ENCODE measurements around the gene CITED2. TPM values are rescaled to one million over a fixed set of nuclear protein-coding genes. Genes with fewer than 3 reads are reported as not detected.
"Not testable (repeated sequence)": the region's sequence is repeated elsewhere in the genome, so short reads cannot be mapped to it uniquely, and the experiment has no call there.

The CITED2 gene
- total and polyA plus RNA-seq, 9 donors: 164 to 350 (median 253) TPM

GRCh38 chr6:139364302-139364981 lies 10.0 kb downstream of the CITED2 start:
- Histone ChIP-seq H3K27me3 (no peaks in the 10 kb centered on the region), H3K36me3 (no peaks in the 10 kb centered on the region), H3K4me1 (ENCODE audit: insufficient read depth) (peaks cover 2% of the 10 kb centered on the region), H3K27ac (no peak overlapping the region), H3K9me3 (no peaks in the 10 kb centered on the region), H3K4me3 (no peak overlapping the region)
- WGBS, 3 donors: 42 to 44% (median 43%) methylated on average over 4 of the region's 4 CpGs
- intact Hi-C loops (cut with DNase I): loop anchor here (5.0 to 10.0 kb wide), 6 partner anchors 70 to 550 kb away; partner anchors contain the start of genes HECA (in 2 of the 4) and TXLNB (in 1 of the 4)
- TF ChIP-seq, protein P1, sequence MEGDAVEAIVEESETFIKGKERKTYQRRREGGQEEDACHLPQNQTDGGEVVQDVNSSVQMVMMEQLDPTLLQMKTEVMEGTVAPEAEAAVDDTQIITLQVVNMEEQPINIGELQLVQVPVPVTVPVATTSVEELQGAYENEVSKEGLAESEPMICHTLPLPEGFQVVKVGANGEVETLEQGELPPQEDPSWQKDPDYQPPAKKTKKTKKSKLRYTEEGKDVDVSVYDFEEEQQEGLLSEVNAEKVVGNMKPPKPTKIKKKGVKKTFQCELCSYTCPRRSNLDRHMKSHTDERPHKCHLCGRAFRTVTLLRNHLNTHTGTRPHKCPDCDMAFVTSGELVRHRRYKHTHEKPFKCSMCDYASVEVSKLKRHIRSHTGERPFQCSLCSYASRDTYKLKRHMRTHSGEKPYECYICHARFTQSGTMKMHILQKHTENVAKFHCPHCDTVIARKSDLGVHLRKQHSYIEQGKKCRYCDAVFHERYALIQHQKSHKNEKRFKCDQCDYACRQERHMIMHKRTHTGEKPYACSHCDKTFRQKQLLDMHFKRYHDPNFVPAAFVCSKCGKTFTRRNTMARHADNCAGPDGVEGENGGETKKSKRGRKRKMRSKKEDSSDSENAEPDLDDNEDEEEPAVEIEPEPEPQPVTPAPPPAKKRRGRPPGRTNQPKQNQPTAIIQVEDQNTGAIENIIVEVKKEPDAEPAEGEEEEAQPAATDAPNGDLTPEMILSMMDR (IDR thresholded peaks at IDR 0.05): peak; percentile 50 to 90 (median 85)
- TF ChIP-seq EP300 (IDR thresholded peaks at IDR 0.05): no peak
- no peak for TF ChIP-seq POLR2A (IDR thresholded peaks at IDR 0.05)
- no peak for DNase-seq

GRCh38 chr6:139363797-139364196 lies 10.7 kb downstream of the CITED2 start:
- H3K27me3 ChIP-seq; H3K4me1 ChIP-seq (ENCODE audit: insufficient read depth); H3K9me3 ChIP-seq; H3K27ac ChIP-seq; DNase-seq; H3K36me3 ChIP-seq; H3K4me3 ChIP-seq: not testable (repeated sequence)
- WGBS, 3 donors: 90 to 100% (median 95%) methylated on average over 5 of the region's 5 CpGs
- intact Hi-C loops (cut with DNase I): loop anchor here (5.0 to 10.0 kb wide), 6 partner anchors 69 to 549 kb away; partner anchors contain the start of genes HECA (in 2 of the 4) and TXLNB (in 1 of the 4)

- not testable (repeated sequence) for H3K9me3 ChIP-seq; H3K4me1 ChIP-seq (ENCODE audit: insufficient read depth); H3K27ac ChIP-seq; H3K27me3 ChIP-seq; H3K4me3 ChIP-seq; H3K36me3 ChIP-seq; DNase-seq
- WGBS, 3 donors: 64 to 83% (median 71%) methylated on average over 1 of the region's 1 CpG
- intact Hi-C loops (cut with DNase I): loop anchor here (5.0 to 10.0 kb wide), 6 partner anchors 68 to 548 kb away; partner anchors contain the start of genes HECA (in 2 of the 4) and TXLNB (in 1 of the 4)
Measured at GRCh38 chr6:139363123-139363522, 11.3 kb downstream of the CITED2 start.

GRCh38 chr6:139361211-139361610 lies 13.2 kb downstream of the CITED2 start:
- intact Hi-C loops (cut with DNase I): loop anchor here (5.0 to 10.0 kb wide), 6 partner anchors 66 to 546 kb away; partner anchors contain the start of genes HECA (in 2 of the 4) and TXLNB (in 1 of the 4)
- WGBS, 3 donors: 72 to 80% (median 74%) methylated on average over 2 of the region's 2 CpGs
- Histone ChIP-seq H3K27me3 (no peaks in the 10 kb centered on the region), H3K4me1 (ENCODE audit: insufficient read depth) (no peaks in the 10 kb centered on the region), H3K9me3 (no peaks in the 10 kb centered on the region), H3K4me3 (no peak overlapping the region), H3K27ac (no peak overlapping the region), H3K36me3 (no peaks in the 10 kb centered on the region)
- TF ChIP-seq EP300 (IDR thresholded peaks at IDR 0.05): no peak
- DNase-seq: no peak

DNA sequence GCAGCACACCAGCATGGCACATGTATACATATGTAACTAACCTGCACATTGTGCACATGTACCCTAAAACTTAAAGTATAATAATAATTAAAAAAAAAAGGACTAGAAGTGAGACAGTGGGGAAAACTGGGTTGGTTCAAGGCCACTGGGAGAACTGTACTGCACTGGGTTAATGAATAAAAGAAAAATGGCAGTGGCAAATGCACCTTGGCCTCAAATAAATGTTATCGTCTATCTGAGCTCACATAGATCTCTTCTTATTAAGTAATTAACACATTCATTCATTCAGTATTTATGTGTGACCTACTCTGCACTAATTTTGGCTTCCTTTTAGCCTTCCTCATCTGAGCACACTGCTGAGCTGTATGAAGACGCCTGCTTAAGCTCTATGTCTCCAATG lies 17.5 kb downstream of the CITED2 start:
- H3K27ac ChIP-seq: no peak overlapping the region
- no peaks in the 10 kb centered on the region for H3K9me3 ChIP-seq
- TF ChIP-seq EP300 (IDR thresholded peaks at IDR 0.05) (no peak), POLR2A (IDR thresholded peaks at IDR 0.05) (no peak)
- TF ChIP-seq, protein P1 (IDR thresholded peaks at IDR 0.05): no peak
- H3K4me3 ChIP-seq: no peak overlapping the region
- intact Hi-C loops (cut with DNase I): no loop called here
- DNase-seq: no peak
- no peaks in the 10 kb centered on the region for H3K27me3 ChIP-seq
- H3K4me1 ChIP-seq (ENCODE audit: insufficient read depth): no peaks in the 10 kb centered on the region
- WGBS, 3 donors: 92 to 94% (median 92%) methylated on average over 2 of the region's 2 CpGs
- no peaks in the 10 kb centered on the region for H3K36me3 ChIP-seq

DNA sequence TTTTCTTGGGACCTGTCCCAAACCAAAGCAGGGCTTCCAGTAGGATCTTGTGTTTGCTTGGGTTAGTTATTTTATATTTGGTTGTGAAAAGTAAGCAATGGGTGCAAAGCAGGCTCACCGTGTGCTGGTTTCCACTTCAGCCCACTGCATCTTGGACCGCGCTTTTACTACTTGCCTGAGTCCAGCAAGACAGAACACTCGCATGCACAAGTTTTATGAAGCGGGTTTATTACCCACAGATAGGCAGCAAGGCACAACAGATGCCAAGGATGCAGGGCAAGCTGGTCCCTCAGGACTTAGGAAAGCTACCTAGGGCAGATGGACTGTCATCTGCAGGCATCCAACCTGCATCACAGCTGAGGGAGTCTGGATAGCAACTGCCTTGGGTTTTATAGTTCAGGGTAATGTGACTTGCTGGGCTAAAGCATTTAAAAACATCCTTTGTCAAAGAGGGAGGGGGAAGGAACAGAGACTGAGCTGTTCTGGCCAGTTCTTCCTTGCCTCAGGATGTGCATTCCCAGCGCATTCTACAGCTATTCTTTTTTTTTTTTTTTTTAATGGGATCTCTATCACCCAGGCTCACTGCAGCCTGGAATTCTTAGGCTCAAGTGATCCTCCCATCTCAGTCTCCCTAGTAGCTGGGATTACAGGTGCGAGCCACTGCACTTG lies 18.5 kb downstream of the CITED2 start:
- Histone ChIP-seq H3K36me3 (no peaks in the 10 kb centered on the region), H3K4me3 (no peak overlapping the region), H3K27me3 (no peaks in the 10 kb centered on the region), H3K4me1 (ENCODE audit: insufficient read depth) (no peaks in the 10 kb centered on the region), H3K9me3 (no peaks in the 10 kb centered on the region), H3K27ac (no peak overlapping the region)
- no peak for TF ChIP-seq POLR2A (IDR thresholded peaks at IDR 0.05)
- no peak for TF ChIP-seq EP300 (IDR thresholded peaks at IDR 0.05)
- intact Hi-C loops (cut with DNase I): no loop called here
- 94 to 96% (median 94%) methylated on average over 7 of the region's 7 CpGs for WGBS, 3 donors
- DNase-seq: no peak

Data from ovary (tissue), 9 donors.